T-helper 22 cell (primary cell): ENCODE results near the gene TPSG1.
"Not testable (repeated sequence)": the region's sequence is repeated elsewhere in the genome, so short reads cannot be mapped to it uniquely, and the experiment has no call there.

ENCODE experiments used
- DNase-seq: peaks from one replicate; pipeline ENCODE4 v3.0.0-alpha.2; 2020; ENCODE audit warnings: low read depth

TPSG1 gene

DNA sequence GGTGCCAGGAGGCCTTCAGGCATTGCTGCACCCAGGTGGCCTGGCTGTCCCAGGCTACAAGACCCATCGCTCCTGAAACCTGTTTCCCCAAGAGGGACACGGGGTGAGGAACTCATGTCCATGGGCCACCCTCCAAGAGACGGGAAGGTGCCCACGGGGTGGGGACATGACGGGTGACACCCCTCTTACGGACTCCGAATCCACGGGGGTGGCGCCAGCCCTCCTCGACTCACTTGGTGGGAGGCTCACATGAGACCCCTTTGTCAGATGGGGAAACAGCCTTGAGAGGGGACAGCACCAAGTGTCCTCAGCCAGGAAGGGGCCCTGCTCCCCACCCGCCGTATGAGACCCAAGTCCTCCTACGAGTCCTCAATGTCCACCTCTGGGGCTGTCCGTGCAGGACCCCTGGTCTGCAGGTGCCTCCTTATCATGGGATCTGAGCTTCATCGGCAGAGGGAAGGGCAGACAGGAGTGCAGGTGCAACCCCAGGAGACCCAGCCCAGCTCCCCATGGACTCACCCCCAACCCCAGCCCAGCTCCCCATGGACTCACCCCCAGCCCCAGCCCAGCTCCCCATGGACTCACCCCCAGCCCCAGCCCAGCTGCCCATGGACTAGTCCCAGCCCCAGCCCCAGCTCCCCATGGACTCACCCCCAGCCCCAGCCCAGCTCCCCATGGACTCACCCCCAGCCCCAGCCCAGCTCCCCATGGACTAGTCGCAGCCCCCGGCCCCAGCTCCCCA is 5.6 kb upstream of the TPSG1 start:
- DNase-seq = not testable (repeated sequence)

DNA sequence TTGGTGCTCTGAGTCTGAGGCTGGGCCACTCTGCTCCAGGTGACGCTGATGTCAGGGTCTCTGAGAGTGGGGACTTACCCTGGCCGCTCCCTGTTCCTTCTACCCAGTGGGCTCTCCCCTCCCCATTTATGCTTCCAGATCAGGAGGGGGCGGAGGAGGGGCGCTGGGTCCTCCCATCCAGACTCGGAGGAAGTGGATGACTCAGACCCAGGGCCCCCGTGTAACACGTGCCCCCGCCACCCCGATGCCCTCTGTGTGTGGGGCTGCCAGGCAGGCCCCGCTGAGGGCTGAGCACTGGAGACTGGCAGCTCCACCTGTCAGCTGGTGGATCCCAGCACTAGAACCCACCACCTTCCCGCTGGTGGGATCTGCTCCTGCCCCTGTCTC is 5.0 kb upstream of the TPSG1 start, which contains the start of gene TPSB2:
TPSB2 (minus strand) TSS at position 101 of the 387 bp plus-strand sequence. CDS start 233 bp downstream, outside the sequence.
- not testable (repeated sequence) for DNase-seq

- DNase-seq = not testable (repeated sequence)
These were observed 4.4 kb upstream of the TPSG1 start for GRCh38 chr16:1229476-1229875.

- DNase-seq = not testable (repeated sequence)
These were observed 3.2 kb upstream of the TPSG1 start for GRCh38 chr16:1228227-1228626.

GRCh38 chr16:1226692-1227091 is 1.6 kb upstream of the TPSG1 start:
- DNase-seq = not testable (repeated sequence)

DNA sequence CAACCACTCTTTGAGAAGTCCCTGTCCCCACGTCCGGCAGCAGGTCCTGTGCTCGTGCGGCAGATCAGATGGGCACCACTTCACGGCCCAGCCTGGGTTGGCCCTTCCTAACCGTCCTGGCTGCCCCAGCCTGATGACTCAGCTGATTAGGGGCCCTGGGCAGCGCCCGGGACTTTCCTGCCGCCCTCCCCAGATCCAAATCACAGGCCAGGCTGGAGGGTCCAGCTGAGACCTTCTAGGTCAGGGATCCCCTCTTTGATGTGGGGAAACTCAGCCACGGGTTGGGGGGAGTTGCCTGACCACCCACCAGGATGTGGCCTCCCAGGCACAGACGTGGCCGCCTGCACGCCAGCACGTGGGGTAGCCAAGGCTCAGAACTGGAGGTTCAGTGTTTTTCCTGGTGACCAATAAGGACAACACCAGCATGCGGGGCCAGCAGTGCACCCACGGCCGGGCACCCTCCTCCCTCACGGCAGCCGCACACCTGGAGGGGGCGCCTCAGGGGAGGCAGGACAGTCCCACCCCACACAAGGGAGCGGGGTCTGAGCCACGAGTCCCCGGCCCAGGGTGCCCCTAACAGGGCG is 752 bp upstream of the TPSG1 start:
- DNase-seq = not testable (repeated sequence)

GRCh38 chr16:1224558-1224957 is 510 bp downstream of the TPSG1 start:
- no peak for DNase-seq

- no peak for DNase-seq
These were observed 1.5 kb downstream of the TPSG1 start for GRCh38 chr16:1223355-1224214.

DNA sequence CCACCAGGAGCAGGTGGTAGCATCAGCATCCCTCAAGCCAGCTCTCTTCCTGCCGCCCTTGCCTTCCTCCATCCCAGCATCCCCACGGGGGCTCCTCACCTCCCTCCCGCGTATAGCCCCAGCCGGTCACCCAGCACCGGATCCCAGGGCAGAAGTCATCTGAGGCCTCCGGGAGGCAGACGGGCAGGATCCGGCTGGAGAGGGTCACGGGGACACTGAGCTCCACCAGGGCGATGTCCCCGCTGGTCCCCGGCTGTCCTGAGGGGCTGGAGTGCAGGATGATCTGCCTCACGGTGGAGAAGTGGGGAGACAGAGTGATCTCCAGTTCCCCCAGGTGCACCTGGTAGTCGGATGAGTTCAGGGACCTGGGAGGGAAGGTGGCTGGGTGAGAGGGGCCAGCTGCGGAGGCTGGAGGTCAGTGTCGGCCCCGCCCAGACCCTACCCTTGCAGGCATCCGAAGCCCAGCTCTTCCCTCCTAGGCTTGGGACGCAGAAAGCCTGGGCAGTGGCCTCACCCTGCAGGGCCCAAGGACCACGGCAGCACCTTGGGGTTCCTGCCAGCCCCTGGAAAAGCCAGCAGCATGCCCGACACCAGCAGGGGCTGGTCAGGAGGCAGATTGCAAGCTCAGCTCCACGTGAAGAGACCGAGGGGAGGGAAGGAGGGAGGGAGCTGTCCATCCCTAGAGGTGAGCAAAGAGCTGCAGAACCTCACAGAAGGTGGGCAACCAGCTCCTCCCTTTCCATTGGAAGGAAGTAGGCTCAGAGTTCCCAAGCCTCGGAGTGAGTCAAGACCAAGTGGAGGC is 2.3 kb downstream of the TPSG1 start:
- DNase-seq = no peak

GRCh38 chr16:1221628-1222552 is 3.2 kb downstream of the TPSG1 start:
- no peak for DNase-seq

GRCh38 chr16:1220841-1221627 is 4.0 kb downstream of the TPSG1 start:
- no peak for DNase-seq

GRCh38 chr16:1220098-1220728 is 4.9 kb downstream of the TPSG1 start:
- DNase-seq = no peak

- DNase-seq = no peak
These were observed 6.0 kb downstream of the TPSG1 start for GRCh38 chr16:1218930-1219611.

DNA sequence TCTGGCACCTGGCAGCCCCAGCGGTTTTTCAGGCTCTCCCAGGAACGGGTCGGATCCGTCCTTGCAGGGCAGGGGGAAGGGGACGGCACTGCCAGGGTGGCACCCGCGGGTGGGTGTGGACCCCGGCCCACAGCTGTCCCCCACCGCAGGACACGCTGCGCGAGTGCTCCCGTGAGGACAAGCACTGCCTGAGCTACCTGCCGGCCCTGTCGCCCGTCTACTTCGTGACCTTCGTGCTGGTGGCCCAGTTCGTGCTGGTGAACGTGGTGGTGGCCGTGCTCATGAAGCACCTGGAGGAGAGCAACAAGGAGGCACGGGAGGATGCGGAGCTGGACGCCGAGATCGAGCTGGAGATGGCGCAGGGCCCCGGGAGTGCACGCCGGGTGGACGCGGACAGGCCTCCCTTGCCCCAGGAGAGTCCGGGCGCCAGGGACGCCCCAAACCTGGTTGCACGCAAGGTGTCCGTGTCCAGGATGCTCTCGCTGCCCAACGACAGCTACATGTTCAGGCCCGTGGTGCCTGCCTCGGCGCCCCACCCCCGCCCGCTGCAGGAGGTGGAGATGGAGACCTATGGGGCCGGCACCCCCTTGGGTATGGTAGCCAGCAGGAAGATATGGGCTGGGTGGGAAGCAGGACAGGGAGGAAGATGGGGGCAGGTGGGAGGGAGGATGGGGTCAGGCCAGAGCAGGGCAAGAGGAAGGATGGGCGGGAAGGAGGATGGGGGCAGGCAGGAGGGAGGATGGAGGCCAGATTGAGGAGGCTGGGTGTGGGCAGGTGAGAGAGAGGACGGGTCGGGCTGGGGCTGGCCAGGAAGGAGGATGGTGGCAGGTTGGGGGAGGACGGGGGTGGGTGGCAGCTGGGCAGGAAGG is 6.8 kb downstream of the TPSG1 start:
- no peak for DNase-seq

DNA sequence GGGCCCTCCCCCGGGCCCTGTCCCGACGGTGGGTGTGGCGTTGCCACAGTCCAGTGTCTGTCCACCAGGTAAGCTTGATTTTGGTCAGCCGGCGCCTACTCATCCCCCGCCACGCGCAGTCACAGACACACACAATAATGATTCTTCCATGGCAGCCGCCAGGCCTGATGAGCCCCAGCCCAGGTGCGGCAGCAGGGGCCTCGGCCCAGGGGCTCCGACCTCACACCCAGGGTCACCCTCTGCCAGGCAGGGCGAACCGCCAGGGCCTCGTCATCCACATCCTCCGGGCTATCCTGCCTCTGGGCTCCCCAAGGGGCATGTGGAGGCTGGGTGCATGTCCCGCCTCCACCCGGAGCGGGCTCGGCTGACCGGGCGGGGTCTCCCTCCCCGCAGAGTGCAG is 7.5 kb downstream of the TPSG1 start:
- no peak for DNase-seq

DNA sequence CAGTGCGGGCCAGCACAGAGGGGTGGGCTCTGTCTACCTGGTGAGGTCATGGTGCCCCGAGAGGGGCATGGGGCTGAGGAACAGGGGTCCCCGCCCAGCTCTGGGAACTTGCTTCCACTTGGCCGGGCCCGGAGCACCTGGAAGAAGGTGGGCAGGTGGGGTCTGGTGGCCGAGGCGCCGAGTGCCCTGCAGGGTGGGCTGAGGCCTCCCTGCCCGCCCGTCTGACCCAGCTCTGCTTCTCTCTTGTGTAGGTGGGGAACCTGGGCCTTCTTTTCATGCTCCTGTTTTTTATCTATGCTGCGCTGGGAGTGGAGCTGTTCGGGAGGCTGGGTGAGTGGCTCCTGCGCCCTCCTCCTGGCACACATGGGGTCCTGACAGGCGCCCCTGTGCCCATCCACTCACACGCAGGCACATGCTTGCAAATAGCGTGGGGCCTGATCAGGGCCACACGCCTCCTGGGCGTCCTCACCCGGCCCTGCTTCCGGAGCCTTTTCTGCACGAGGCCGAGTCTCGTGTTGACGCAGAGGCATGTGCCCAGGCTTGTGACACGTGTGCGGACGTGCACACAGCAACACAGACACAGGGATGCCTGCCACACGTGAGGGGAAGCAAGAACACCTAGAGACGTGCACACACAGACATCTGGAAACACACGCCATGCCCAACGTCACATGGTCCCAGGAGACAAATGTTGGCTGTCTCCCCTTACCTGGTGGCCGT is 8.2 kb downstream of the TPSG1 start:
- DNase-seq = no peak

- DNase-seq = no peak
These were observed 8.8 kb downstream of the TPSG1 start for GRCh38 chr16:1216296-1216619.
